GM18858 (cell line): ENCODE results near the gene RABGAP1.

Experiments used
- ATAC-seq: cut with Tn5 transposase; IDR thresholded peaks from one replicate; pipeline ENCODE4 v1.9.1; 2021; ENCODE audit not compliant: unreplicated experiment

Gene RABGAP1

DNA sequence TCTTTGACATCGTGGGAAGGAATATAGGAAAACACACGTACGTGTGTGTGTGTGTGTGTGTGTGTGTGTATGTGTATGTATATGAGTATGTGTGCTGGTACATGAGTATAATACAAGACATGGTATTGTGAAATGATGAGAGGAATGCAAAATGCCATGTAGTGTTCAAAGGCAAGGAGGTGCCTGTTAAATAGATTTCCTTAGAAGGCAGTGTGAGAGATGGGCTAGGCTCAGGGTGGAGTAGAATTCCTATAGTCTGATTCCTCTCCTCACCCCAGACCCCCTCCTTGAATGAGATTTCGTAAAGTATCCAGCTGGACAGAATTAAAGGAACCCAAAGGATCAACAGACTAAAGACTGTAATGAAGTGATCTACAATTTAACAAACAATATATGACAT lies 103.8 kb downstream of the RABGAP1 start:
- no peak for ATAC-seq

DNA sequence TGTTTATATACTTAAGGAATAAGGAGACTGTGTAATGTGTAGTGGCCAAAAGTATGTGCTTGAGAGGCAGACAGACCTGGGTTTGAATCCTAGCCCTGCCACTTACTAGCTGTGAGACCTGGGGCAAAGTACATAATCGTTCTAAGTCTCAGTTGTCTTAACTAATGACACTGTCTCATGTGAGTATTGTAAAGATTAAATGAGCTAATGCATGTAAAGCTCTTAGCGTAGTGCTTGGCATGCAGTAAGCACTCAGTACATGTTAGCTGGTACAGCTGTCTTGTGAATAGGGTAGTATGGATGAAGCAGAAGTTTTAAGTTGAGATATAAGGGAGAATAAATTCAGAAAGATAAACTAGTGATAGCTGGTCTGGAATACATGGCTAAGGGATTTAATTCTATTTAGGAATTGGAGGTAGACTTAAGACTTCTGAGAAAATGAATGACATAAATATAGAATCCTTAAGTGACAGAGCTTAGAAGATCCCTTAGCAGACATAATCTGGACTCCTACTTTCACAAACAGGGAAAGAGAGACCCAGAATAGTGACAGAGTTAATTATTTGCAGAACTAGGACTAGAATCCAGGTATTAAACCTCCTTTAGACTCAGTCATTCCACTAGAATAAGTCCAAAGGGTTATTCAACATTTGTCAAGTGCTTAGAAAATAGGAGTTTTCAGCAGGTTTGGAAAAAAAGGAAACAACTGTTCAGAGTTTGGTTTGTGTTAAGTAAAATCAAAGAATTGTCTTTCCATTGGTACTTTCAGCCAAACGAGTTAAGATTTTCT lies 105.8 kb downstream of the RABGAP1 start:
- no peak for ATAC-seq

DNA sequence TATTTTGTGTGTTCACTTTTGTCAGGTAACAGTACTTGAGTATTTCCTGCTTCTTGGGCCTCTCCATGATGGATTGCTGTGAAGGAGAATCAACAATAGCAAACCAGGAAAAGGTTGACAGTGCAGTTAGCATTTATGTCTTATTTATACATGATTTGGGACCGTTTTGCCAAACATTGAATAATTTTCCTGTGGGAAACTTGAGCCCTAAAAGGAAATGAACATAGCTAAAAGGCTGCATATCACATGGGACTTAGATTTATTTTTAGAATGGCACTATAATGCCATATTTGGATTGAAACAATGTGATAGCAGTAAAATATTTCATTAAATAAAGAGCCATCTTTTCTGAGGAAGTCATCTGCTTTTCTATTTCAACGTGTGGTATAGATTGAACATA lies 107.9 kb downstream of the RABGAP1 start:
- ATAC-seq = no peak

DNA sequence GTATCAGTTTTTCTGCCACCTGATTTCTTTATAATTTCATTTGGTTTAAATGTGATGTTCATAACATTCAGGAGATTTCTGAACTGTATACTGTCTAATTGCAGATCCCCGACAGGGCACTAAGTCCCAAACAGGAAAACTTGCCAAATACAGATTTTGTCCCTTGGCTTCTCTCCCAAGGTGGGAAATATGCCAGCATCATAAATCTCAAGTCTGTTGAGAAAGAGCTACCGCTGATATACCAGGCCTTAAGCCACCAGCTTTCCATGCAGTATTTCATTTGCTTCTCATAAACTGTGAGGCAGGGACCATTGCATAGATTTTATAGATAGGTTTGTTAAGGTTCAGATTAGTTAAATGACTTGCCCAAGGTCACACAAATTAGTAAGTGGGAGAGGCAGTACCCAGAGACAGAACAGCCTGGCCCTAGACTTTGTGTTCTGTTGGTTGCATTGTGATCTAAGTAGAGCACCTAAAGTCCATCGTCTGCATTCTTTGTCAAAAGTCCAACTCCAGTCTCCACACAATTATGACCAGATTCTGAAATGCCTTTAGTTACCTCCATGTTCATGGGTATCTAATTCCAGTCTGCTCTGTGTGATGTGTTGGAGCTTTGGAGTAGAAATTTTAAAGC lies 108.9 kb downstream of the RABGAP1 start:
- no peak for ATAC-seq

DNA sequence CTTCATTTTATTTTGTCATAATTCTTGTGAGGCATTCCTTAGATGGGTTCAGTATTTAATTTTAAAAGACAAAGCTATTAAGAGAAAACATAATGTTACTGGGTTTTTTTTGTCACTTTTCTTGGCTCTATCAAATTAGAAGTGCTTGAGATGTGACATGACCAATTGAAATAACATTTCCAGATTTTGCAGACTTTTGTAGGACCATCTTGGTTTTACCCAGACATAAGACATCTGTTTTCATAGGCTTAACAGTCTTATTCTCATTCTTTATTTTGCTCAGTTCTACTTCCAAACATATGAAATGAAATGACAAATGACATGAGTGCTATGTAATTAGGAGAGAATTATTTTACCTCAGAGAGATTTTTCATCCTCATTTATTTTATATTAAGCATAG lies 112.2 kb downstream of the RABGAP1 start:
- no peak for ATAC-seq

DNA sequence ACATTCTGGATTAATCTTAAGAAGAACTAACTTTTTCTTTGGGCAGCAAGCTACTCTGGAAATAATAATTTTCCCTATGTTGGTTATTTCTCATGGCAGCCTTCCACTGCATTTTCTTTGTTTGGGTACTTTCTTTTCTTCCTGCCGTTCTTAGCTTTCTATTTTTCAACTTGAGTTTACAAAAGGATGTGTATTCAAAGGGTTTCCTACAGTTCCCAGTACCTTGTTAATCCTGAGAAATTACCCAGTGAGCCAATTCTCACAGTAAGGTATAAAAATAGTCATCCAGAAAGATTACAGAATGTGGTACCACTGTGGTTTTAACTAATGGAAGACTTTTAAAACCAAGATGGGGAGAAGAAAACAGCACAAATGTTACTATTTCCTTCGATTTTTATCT lies 112.9 kb downstream of the RABGAP1 start:
- no peak for ATAC-seq

DNA sequence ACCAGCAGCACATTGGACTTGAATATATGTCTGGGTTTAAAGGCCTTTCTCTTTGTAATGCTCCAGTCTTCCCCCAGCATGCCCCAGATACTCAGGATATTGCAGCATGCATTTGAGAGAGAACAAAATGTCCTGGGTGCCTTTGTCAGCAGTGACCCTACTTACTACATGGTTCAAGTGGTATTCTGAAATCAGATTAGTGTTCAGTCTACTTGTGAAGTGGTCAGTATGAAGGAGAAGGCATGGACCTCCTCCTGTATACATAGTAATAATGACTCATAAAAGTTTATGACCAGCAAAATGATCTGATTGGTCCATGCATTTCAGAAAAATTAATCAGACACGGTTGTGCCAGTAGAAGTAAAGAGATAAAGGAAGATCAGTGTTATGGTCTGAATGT lies 118.0 kb downstream of the RABGAP1 start:
- no peak for ATAC-seq

DNA sequence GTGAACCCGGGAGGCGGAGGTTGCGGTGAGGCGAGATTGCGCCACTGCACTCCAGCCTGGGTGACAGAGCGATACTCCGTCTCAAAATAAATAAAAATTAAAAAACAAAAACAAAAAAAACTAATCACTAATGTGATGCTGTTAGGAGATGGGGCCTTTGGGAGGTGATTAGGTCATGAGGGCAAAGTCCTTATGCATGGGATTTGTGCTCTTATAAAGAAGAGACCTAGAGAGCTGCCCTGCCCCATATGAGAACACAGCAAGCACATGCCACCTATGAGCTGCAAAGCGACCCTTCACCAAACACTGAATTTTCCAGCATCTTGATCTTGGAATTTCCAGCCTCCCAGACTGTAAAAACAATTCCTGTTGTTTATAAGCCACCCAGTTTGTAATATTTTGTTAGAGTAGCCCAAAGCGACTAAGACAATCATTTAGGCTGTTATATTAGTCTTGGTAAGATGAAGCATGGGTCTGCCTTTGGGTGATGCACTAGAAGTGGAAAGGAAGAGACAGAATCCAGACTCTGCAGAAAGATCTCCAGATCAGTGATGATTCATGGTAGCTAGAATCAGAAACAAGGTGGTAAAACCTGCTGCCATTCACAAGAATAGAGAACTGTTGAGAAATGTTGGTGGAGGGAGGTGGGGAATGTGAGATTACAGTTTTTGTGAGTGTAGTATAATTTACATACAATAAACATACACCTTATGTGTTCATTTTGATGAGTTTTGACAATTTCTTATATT lies 118.8 kb downstream of the RABGAP1 start:
- no peak for ATAC-seq

DNA sequence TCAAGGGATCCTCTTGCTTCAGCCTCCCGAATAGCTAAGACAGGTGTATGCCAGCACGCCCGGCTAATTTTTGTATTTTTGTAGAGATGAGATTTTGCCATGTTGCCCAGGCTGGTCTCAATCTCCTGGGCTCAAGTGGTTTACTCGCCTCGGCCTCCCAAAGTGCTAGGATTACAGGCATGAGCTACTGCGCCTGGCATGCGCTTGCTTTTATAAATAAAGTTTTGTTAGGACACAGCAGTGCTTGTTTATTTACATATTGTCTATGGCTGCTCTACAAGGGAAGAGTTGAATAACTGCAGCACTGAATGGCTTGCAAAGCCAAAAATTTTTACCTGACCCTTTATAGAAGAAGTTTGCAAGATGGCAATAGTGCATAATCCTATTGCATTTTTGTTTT lies 120.4 kb downstream of the RABGAP1 start:
- no peak for ATAC-seq

DNA sequence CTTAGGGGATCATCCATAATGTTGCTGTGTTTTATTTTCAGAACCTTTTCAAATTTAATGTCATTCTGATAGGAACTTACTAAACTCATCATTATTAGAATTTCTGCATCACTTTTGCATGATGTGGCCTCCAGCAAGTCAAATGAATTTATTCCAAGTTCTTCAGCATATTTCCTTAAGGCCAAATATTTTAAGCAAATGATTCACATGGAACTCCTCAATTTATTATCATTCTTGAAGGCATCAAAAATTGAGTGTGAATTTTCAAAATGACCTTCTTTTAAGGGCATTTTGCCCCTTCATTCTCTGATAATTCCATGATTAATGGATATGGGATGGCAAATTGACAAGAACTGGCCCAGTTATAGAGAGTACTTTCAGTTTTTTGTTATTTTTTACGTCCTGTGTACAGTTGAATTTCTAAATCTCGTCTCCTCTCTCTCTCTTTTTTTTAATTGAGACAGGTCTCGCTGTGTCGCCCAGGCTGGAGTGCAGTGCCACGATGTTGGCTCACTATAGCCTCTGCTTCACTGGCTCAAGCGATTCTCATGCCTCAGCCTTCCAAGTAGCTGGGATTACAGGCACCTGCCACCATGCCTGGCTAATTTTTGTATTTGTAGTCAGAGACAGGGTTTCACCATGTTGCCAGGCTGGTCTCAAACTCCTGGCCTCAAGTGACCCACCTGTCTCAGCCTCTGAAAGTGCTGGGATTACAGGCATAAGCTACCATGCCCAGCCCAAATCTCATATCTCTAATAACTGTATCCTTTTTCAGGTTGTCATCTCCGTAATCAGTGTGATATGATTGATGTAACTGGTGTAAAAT lies 121.7 kb downstream of the RABGAP1 start:
- ATAC-seq = no peak

DNA sequence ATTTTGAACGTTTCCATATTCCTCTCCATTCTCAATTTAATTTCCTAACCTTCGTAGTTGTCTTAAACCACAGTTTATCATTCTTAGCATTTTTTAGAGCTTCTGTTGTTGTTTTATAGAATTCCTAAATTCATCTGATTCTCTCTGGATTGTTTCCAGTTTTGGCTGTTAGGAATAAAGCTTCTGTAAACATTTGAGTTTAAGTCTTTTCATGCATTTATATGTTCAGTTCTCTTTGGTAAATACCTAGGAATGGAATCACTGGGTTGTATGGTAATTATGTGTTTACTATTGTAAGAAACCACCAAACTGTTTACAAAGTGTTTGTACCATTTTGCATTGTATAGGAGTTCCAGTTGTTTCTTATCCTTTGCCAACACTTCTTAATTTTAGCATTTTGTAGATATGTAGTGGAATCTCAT lies 122.4 kb downstream of the RABGAP1 start:
- no peak for ATAC-seq

DNA sequence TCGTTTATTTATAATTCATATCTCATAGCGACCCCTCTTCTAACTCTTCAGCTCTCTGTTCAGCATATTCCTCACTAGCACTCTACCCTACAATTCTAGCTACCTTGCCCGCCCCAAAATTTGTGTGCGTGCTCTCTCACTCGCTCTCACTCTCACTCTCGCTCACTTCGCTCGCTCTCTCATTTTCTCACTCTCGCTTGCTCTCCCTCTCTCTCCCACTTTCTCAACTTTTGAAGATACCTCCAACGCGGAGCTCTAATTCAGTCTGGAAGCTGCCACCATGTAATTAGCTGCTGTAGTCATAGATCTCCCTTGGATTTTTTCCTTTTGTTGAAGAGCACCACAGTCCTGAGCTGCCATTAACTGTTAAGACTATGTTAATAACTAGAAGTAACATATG lies 123.1 kb downstream of the RABGAP1 start:
- no peak for ATAC-seq

DNA sequence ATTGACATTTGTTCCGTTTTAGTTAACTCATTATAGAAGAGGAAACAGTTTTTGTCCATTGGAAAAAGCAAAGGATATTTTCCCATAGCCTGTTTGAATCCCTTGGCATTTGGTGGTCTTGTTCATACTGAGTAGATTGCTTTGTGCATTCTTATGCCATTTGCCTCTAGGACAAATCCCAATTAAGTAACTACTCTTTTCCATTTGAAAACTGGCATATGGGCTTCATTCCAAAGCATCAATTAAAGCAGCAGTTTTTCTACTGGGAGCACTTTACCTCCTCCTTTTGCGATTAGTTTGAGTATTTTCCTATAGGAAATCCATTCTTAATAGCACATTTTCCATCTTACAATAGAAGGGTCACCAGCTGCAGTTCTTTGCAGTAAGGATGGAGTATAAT lies 123.9 kb downstream of the RABGAP1 start:
- no peak for ATAC-seq

DNA sequence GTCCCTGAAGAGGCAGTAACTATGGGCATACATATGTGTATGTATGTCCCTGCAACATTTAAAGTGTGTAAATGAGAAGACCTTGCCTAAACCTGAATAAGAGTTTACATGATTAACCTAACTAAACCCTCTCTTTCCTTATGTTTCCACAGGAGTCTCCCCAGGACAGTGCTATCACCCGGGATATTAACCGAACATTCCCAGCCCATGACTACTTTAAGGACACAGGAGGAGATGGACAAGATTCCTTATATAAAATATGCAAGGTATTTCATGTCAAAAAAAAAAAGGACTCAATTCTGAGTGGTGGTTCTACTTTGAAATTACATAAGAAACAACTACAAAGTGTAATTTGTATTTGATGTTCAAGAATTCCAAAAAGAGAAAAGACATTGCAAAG lies 124.4 kb downstream of the RABGAP1 start:
- ATAC-seq = no peak

DNA sequence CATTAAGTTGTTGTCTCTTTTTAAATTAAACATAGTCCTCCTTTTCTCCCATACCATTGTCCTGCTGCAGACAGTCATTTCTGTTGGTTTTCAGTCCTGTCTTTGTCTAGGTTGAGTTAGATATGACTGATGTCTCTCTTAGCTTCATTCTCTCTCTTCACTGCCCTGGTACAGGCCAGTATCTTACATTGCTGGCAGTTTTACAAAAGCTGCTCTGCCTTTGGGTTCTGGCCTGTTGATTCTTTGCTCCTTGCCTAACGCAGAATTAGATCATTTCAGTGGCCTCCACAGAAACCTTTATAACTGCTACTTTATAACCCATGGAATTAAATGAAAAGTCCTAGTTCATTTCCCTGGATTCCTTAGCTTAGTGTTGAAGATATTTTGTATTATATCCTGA lies 126.3 kb downstream of the RABGAP1 start:
- no peak for ATAC-seq

DNA sequence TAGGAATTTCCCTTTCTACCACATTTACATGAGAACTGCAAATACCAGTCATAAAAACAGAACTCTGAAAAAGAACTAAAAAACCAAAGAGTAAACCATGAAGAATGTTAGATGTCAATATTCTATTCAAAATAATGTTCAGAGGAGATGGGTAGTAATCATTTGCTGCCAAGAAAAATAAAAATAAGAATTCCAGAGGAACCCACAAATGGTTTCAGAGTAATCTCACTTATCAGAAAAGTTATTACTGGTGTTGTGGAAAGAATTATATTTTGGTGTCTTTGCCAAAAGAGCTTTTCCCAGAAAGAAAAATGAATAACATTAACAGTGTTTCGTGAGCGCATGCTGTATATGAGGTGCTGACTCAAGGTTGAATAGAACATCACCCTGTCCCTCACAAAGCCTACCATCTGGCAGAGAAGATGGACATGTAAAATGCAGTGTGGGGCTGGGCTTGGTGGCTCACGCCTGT lies 128.2 kb downstream of the RABGAP1 start:
- no peak for ATAC-seq

DNA sequence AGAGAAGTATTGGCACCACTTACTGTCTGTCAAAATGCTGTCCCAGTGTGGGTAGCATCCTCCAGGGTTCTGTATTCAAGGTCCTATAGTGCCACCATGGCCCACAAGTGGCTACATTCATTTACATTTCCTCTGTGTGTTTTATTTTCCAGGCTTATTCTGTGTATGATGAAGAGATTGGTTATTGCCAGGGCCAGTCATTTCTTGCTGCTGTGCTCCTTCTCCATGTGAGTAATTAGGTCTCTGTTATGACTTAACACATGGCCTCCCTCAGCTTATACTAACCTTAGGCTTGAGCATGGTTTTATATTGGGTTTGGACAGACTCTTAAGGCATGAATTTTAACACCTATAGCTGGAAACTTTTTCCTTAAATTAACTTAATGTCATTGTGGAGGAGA lies 129.4 kb downstream of the RABGAP1 start:
- no peak for ATAC-seq

DNA sequence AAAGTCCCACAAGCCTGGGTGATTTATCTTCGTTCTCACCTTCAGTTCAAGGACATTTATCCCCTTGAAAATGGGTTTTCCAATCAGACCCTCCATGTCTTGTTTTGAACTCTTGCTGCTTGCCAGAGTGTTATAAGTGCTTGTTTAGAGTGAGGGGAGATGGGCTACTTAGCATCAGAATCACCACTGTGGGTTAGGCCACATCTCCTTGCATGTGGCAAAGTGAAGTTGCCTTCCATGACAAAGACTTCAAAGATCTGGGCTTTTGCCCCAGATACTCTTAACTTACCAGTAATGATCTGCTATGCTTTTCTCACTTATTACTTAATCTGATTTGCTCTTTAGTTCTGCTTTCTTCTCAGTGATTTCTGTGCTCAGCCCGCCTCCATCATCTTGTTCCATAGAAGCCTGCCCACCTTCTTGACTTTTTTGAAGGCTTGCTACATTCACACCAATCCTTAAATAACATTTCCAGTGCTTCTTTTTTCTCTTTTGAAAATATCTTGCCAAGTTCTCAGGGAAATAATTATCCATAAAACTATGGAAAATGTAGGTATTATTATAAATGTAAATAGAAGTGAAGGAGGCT lies 131.7 kb downstream of the RABGAP1 start:
- no peak for ATAC-seq

DNA sequence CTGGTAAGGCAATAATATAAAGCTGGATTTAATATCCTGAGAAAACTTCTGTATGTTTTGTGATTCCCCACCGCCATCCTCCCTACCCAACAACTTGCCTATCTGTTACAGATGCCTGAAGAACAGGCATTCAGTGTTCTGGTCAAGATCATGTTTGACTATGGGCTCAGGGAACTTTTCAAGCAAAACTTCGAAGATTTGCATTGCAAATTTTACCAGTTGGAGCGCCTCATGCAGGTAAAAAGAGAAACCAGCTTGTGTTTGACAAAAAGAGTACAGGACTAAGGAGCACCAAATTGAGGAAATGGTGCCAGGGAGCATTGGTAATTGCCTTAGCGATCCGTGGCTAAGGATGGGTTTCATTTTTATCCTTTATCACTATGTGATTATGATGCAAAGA lies 132.6 kb downstream of the RABGAP1 start:
- ATAC-seq = no peak

DNA sequence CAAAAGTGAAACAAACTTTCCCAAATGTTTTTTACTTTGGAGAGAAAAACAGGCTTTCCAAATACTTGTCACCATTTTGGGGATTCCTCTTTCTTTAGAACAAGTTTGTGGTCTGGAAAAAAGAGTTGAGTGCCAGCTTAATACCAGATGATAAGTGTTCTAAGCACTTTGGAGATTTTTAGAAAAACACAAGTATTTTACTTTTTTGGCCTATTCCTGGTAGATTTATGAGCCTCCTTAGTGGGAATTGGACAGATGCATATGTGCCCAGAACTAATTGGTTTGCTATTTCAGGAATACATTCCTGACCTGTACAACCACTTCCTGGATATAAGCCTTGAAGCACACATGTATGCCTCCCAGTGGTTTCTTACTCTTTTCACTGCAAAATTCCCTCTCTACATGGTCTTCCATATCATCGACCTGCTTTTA lies 133.2 kb downstream of the RABGAP1 start:
- no peak for ATAC-seq

DNA sequence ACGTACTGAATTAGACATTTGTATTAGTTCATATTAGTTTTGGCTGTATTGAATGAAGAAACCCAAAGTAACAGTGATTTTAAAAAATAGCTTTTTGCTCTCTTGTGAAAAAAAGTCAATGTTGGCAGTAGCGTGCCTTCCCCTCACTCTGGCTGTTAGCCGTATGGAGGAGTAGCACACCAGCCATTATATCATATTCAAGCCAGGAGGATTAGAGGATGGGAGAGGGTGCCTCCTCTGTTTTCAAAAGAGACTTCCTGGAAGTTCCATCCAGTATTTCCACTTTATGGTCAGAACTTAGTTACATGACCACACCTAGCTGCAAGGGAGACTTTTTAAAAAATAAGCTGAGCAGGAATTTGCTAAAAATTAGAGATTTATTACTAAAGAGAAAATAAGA lies 133.8 kb downstream of the RABGAP1 start:
- no peak for ATAC-seq
